ENCODE measurements around the gene ISG20L2. TPM values are rescaled to one million over a fixed set of nuclear protein-coding genes. Genes with fewer than 3 reads are reported as not detected.
A peak's percentile ranks its signal among the peaks of the same experiment; 100 is the strongest.

ISG20L2 gene
- total RNA-seq, 6 experiments from 2014 or later = 16.2 to 26.9 (median 20.6) TPM

GRCh38 chr1:156751451-156751756, 22.8 kb upstream of the ISG20L2 start, which contains the start of gene HDGF:
Gene HDGF (minus strand): TSS chr1:156751675. CDS start chr1:156751429, 246 bp downstream.
- H3K4me1 Mint-ChIP-seq (ENCODE audit: low read depth) = peaks cover 52% of the 10 kb centered on the region
- no peak for DNase-seq
- no peak for TF ChIP-seq CTCF (IDR thresholded peaks at IDR 0.05)

GRCh38 chr1:156750711-156751450, 22.3 kb upstream of the ISG20L2 start:
- no peak for DNase-seq

More at GRCh38 chr1:156751451-156751756, 22.8 kb upstream of the ISG20L2 start, which contains the start of gene HDGF:
- Mint-ChIP-seq H3K36me3 (ENCODE audit: low read depth) (peaks cover 17% of the 10 kb centered on the region), H3K27me3 (ENCODE audit: insufficient read depth) (no peaks in the 10 kb centered on the region; the same call in 1 of the 2 replicates), H3K9me3 (no peaks in the 10 kb centered on the region), H3K4me3 (peak within 1 kb of the TSS; percentile 98), H3K27ac (peak within 1 kb of the TSS; percentile 98)

GRCh38 chr1:156750191-156750672, 21.7 kb upstream of the ISG20L2 start:
- H3K27me3 Mint-ChIP-seq (ENCODE audit: insufficient read depth) = no peaks in the 10 kb centered on the region; the same call in 1 of the 2 replicates
- H3K9me3 Mint-ChIP-seq = no peaks in the 10 kb centered on the region
- H3K4me3 Mint-ChIP-seq = peak overlapping the region; percentile 98
- H3K4me1 Mint-ChIP-seq (ENCODE audit: low read depth) = peaks cover 64% of the 10 kb centered on the region
- peaks cover 26% of the 10 kb centered on the region for H3K36me3 Mint-ChIP-seq (ENCODE audit: low read depth)
- no peak for DNase-seq
- no peak for TF ChIP-seq CTCF (IDR thresholded peaks at IDR 0.05)
- H3K27ac Mint-ChIP-seq = peak overlapping the region; percentile 98

More at GRCh38 chr1:156750711-156751450, 22.3 kb upstream of the ISG20L2 start:
- TF ChIP-seq CTCF (IDR thresholded peaks at IDR 0.05) = peak; percentile 11
- Mint-ChIP-seq H3K36me3 (ENCODE audit: low read depth) (peaks cover 20% of the 10 kb centered on the region), H3K9me3 (no peaks in the 10 kb centered on the region), H3K4me3 (peak overlapping the region; percentile 98), H3K27ac (peak overlapping the region; percentile 98), H3K4me1 (ENCODE audit: low read depth) (peaks cover 57% of the 10 kb centered on the region), H3K27me3 (ENCODE audit: insufficient read depth) (no peaks in the 10 kb centered on the region; the same call in 1 of the 2 replicates)

- no peak for DNase-seq
- peaks cover 65% of the 10 kb centered on the region for H3K4me1 Mint-ChIP-seq (ENCODE audit: low read depth)
- no peaks in the 10 kb centered on the region for H3K9me3 Mint-ChIP-seq
- peaks cover 28% of the 10 kb centered on the region for H3K36me3 Mint-ChIP-seq (ENCODE audit: low read depth)
- no peaks in the 10 kb centered on the region; the same call in 1 of the 2 replicates for H3K27me3 Mint-ChIP-seq (ENCODE audit: insufficient read depth)
- peak overlapping the region; percentile 98 for H3K4me3 Mint-ChIP-seq
- H3K27ac Mint-ChIP-seq = peak overlapping the region; percentile 98
- TF ChIP-seq CTCF (IDR thresholded peaks at IDR 0.05) = no peak
Observed at GRCh38 chr1:156749419-156750118, 21.0 kb upstream of the ISG20L2 start.

GRCh38 chr1:156748670-156749418, 20.3 kb upstream of the ISG20L2 start:
- peaks cover 65% of the 10 kb centered on the region for H3K4me1 Mint-ChIP-seq (ENCODE audit: low read depth)
- H3K27ac Mint-ChIP-seq = peak overlapping the region; percentile 98
- H3K36me3 Mint-ChIP-seq (ENCODE audit: low read depth) = peaks cover 28% of the 10 kb centered on the region
- no peaks in the 10 kb centered on the region for H3K9me3 Mint-ChIP-seq
- no peak for DNase-seq
- TF ChIP-seq CTCF (IDR thresholded peaks at IDR 0.05) = no peak
- H3K4me3 Mint-ChIP-seq = peak overlapping the region; percentile 98
- no peaks in the 10 kb centered on the region; the same call in 1 of the 2 replicates for H3K27me3 Mint-ChIP-seq (ENCODE audit: insufficient read depth)

All from HFFc6 (cell line).